LNCaP clone FGC (cell line): Measurements from ENCODE around the gene SUDS3.

Experiments used
- DNase-seq: peaks from one replicate; pipeline ENCODE4 v3.0.0-alpha.2; 2011; ENCODE audit warnings: low read depth
- H3K4me3 ChIP-seq: 2 replicates; pipeline ENCODE4 v1.5.1; 2011; ENCODE audit warnings: mild to moderate bottlenecking, low read depth, low read length, control low read depth
- CTCF ChIP-seq: IDR thresholded peaks from 2 replicates; pipeline ENCODE4 v1.5.1; 2012; ENCODE audit warnings: mild to moderate bottlenecking; ENCODE audit not compliant: control insufficient read depth, insufficient read depth; ENCODE audit errors: extremely low read depth

The SUDS3 gene

GRCh38 chr12:118463677-118464076, 87.3 kb downstream of the SUDS3 start:
- no peak overlapping the region for H3K4me3 ChIP-seq
- DNase-seq = no peak
- TF ChIP-seq CTCF = no peak

- DNase-seq = no peak
- no peak overlapping the region for H3K4me3 ChIP-seq
- no peak for TF ChIP-seq CTCF
Observed at GRCh38 chr12:118465706-118466105, 89.4 kb downstream of the SUDS3 start.
